Lower leg skin (tissue), 4 donors: Measurements from ENCODE around the gene PRDM16. TPM values are rescaled to one million over a fixed set of nuclear protein-coding genes. Genes with fewer than 3 reads are reported as not detected.

Experiments used
- DNase-seq, 2 donors: peaks; one replicate each; pipeline ENCODE4 v3.0.0-alpha.2; 2019; ENCODE audit warnings: low spot score in 2 of 2
- H3K4me3 ChIP-seq: fragments of 200-600 bp; sonication (generic); 2 replicates; pipeline ENCODE4 v1.5.1; 2017; ENCODE audit warnings: mild to moderate bottlenecking, low read depth; ENCODE audit not compliant: poor library complexity, severe bottlenecking
- POLR2A ChIP-seq, 2 donors: fragments of 450-650 bp; IDR thresholded peaks; one replicate each; pipeline ENCODE4 v1.6.1; 2016 to 2017; ENCODE audit warnings: antibody characterized with exemption in 2 of 2, mild to moderate bottlenecking in 1 of 2, moderate library complexity in 1 of 2
- WGBS, 2 donors: methylation state at CpG; one replicate each; pipeline ENCODE4 v1.1.5; 2018; 5-methylcytosine and 5-hydroxymethylcytosine counted together
- intact Hi-C: fragments of 100-400 bp; cut with DNase I; formaldehyde crosslinking; loops from one replicate; pipeline ENCODE4 v1.15.0; 2023; ENCODE audit warnings: low total_unique reads
- total RNA-seq, 4 donors: library from RNA; depleted of rRNA; stranded (reverse); fragments of >200 nt; gene quantifications; one replicate each; pipeline ENCODE4 v1.1.0, GENCODE V29; 2016
- TF ChIP-seq, protein P1 (sequence below), 3 donors: fragments of 450-650 bp; IDR thresholded peaks; one replicate each; pipeline ENCODE4 v1.5.1; 2016; ENCODE audit warnings: antibody characterized with exemption in 3 of 3, mild to moderate bottlenecking in 3 of 3, moderate library complexity in 2 of 3

Gene PRDM16
- total RNA-seq, 4 donors from 2014 or later: 0.08 to 0.91 (median 0.56) TPM; not detected in 1

DNA sequence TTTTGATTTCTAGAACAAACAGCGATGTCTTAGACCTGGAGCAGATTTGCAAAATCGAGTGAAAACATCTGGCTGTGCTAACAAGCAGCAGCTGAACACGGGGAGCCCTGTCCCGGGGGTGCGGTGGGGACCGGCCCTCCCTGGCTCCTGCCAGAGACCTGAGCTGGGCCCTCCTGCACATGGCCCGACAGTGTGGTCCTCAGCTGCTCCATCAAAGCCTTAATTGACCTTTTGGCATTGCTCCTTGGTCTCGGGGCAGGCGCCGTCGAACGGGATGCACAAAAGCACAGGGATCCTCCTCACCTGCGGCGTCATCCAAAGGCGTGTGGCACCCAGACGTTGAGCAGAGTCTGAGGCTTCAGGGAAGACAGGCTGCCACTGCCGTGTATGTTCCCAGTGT is 73.2 kb downstream of the PRDM16 start:
- intact Hi-C loops: no loop called here
- TF ChIP-seq, protein P1, sequence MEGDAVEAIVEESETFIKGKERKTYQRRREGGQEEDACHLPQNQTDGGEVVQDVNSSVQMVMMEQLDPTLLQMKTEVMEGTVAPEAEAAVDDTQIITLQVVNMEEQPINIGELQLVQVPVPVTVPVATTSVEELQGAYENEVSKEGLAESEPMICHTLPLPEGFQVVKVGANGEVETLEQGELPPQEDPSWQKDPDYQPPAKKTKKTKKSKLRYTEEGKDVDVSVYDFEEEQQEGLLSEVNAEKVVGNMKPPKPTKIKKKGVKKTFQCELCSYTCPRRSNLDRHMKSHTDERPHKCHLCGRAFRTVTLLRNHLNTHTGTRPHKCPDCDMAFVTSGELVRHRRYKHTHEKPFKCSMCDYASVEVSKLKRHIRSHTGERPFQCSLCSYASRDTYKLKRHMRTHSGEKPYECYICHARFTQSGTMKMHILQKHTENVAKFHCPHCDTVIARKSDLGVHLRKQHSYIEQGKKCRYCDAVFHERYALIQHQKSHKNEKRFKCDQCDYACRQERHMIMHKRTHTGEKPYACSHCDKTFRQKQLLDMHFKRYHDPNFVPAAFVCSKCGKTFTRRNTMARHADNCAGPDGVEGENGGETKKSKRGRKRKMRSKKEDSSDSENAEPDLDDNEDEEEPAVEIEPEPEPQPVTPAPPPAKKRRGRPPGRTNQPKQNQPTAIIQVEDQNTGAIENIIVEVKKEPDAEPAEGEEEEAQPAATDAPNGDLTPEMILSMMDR (IDR thresholded peaks at IDR 0.05): no peak
- TF ChIP-seq POLR2A (IDR thresholded peaks at IDR 0.05): no peak
- no peak for DNase-seq
- no peak overlapping the region for H3K4me3 ChIP-seq
- WGBS, 2 donors: 21 to 36% methylated on average over 17 of the region's 17 CpGs

DNA sequence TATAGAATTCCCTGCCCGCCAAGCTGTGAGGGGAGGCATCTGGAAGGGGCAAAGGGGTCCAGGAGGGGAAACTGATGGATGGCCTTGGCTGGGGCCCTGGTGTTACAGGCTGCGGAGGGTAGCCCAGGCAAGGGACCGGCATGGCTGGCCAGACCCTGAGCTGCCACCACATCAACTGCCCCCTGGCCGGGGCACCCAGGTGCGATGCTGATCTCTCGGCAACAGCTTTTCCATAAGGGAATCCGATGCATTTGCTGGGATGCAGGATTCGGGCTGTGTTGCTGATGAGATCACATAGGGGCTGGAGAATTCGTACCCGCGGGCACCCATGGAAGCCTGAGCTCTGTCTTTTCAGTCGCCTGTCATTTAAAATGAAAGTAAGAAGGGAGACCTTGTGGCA is 73.7 kb downstream of the PRDM16 start:
- TF ChIP-seq, protein P1 (IDR thresholded peaks at IDR 0.05): no peak
- no peak for TF ChIP-seq POLR2A (IDR thresholded peaks at IDR 0.05)
- no peak for DNase-seq
- no peak overlapping the region for H3K4me3 ChIP-seq
- intact Hi-C loops: no loop called here
- 72 to 80% methylated on average over 10 to 12 of the region's 12 CpGs for WGBS, 2 donors

DNA sequence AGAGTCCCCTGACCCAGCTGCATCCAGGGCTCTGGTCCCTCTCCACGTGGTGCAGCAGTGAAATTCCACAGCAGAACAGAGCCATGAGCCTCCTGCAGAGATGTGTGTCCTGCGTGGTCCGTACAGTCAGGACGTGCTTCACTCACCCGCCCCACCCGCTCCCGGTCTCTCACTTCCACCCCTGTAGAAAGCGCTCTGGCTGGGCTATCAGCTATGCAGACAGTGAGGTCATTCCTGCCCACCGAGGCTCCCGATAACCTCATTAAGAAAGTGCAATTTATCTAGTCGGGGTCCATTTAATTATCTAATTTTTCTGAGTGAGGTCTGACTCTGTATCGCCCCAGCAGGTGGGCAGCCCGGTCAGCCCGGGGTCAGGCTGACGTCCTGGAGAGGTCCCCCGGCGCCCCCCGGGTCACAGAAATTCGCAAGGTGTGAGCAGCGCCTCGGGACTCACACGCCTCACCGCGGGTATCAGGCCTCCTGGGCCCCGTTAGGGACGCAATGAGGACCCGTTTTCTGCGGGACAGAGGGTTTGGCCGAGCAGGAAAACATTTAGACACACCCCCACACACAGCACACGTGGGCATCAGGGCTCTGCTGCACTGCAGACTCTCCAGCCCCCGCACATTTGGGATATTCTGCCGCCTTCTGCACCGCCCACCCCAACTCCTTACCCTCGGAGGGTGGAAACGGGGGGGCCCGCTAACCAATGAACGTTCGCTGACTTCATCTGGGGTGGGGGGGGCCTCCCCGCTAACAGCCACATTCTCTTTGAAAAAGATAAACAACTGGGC is 76.7 kb downstream of the PRDM16 start:
- intact Hi-C loops: no loop called here
- WGBS, 2 donors: 61 to 62% methylated on average over 21 to 39 of the region's 39 CpGs
- H3K4me3 ChIP-seq: no peak overlapping the region
- TF ChIP-seq, protein P1 (IDR thresholded peaks at IDR 0.05): no peak
- no peak for TF ChIP-seq POLR2A (IDR thresholded peaks at IDR 0.05)
- no peak for DNase-seq

DNA sequence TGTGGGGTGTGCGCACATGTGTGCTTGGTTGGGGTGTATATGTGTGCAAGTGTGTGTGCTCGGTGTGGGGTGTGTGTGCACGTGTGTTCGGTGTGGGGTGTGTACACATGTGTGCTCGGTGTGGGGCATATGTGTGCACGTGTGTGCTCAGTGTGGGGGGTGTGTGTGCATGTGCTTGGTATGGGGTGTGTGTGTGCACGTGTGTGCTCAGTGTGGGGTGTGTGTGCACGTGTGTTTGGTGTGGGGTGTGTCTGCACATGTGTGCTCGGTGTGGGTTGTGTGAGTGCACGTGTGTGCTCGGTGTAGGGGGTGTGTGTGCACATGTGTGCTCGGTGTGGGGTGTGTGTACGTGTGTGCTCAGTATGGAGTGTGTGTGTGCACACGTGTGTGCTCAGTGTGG is 77.5 kb downstream of the PRDM16 start:
- DNase-seq: no peak
- no peak for TF ChIP-seq POLR2A (IDR thresholded peaks at IDR 0.05)
- TF ChIP-seq, protein P1 (IDR thresholded peaks at IDR 0.05): no peak
- 83 to 86% methylated on average over 14 of the region's 14 CpGs for WGBS, 2 donors
- intact Hi-C loops: no loop called here
- H3K4me3 ChIP-seq: no peak overlapping the region

DNA sequence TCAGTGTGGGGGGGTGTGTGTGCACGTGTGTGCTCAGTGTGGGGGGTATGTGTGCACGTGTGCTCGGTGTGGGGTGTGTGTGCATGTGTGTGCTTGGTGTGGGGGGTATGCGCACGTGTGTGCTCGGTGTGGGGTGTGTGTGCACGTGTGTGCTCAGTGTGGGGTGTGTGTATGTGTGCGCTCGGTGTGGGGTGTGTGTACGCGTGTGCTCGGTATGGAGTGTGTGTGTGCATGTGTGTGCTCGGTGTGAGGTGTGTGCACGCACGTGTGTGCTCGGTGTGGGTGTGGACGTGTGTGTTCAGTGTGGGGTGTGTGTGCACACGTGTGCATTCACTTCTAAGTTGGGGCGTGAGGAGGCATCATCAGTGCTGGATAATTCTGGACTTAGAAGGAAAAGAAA is 77.9 kb downstream of the PRDM16 start:
- 80 to 87% methylated on average over 19 of the region's 19 CpGs for WGBS, 2 donors
- H3K4me3 ChIP-seq: no peak overlapping the region
- TF ChIP-seq POLR2A (IDR thresholded peaks at IDR 0.05): no peak
- TF ChIP-seq, protein P1 (IDR thresholded peaks at IDR 0.05): no peak
- no peak for DNase-seq
- intact Hi-C loops: no loop called here

DNA sequence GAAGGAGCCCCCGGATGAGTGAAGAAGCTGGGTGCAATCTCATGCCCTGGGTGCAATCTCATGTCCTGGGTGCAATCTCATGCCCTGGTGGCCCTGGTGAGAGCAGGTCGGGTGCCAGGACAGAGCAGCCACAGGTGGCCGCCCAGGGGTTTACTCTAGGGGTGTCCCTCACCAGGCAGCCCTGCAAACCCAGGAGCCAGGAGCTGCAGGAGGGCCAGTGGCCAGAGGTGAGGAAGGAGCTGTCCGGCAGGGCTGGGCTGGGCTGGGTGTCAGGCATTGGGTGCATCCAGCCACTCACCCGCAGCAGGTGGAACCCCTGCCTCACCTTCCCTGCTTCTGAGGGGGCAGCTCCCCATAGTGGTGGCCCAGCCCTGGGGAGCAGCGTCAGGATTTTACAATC is 79.2 kb downstream of the PRDM16 start:
- intact Hi-C loops: no loop called here
- 64 to 71% methylated on average over 4 to 5 of the region's 6 CpGs for WGBS, 2 donors
- H3K4me3 ChIP-seq: no peak overlapping the region
- TF ChIP-seq POLR2A (IDR thresholded peaks at IDR 0.05): no peak
- TF ChIP-seq, protein P1 (IDR thresholded peaks at IDR 0.05): no peak
- no peak for DNase-seq
